Gastroesophageal sphincter (tissue), 3 donors: ENCODE data around the gene LSP1.

Experiments used
- EP300 ChIP-seq: sonication (generic); formaldehyde crosslinking; IDR thresholded peaks from one replicate; pipeline ENCODE4 v1.6.1; 2017; ENCODE audit warnings: antibody characterized with exemption, mild to moderate bottlenecking
- TF ChIP-seq, protein P1 (sequence below), 4 experiments: fragments of 200-600 bp in 2 of 4; fragments of 450-650 bp in 2 of 4; sonication (generic) in 1 of 4; IDR thresholded peaks; one replicate each; pipeline ENCODE4 v1.5.1; 2017 to 2019; ENCODE audit warnings: antibody characterized with exemption in 4 of 4, mild to moderate bottlenecking in 2 of 4, moderate library complexity in 2 of 4

- TF ChIP-seq, protein P1, sequence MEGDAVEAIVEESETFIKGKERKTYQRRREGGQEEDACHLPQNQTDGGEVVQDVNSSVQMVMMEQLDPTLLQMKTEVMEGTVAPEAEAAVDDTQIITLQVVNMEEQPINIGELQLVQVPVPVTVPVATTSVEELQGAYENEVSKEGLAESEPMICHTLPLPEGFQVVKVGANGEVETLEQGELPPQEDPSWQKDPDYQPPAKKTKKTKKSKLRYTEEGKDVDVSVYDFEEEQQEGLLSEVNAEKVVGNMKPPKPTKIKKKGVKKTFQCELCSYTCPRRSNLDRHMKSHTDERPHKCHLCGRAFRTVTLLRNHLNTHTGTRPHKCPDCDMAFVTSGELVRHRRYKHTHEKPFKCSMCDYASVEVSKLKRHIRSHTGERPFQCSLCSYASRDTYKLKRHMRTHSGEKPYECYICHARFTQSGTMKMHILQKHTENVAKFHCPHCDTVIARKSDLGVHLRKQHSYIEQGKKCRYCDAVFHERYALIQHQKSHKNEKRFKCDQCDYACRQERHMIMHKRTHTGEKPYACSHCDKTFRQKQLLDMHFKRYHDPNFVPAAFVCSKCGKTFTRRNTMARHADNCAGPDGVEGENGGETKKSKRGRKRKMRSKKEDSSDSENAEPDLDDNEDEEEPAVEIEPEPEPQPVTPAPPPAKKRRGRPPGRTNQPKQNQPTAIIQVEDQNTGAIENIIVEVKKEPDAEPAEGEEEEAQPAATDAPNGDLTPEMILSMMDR (IDR thresholded peaks at IDR 0.05): no peak
- TF ChIP-seq EP300: no peak
Measured at GRCh38 chr11:1826552-1827094, 26.3 kb upstream of the LSP1 start.
